Astrocyte of the hippocampus (primary cell): Measurements from ENCODE around the gene REG4.
"Not testable (repeated sequence)": the region's sequence is repeated elsewhere in the genome, so short reads cannot be mapped to it uniquely, and the experiment has no call there.

Experiments used
- DNase-seq: peaks from one replicate; pipeline ENCODE4 v3.0.0; 2011; ENCODE audit warnings: low read depth, low spot score

The REG4 gene

GRCh38 chr1:119811387-119811786 lies at the start of gene REG4:
Gene REG4, minus strand, starts transcription at chr1:119811460. Its CDS starts 2,691 bp downstream, at chr1:119808769.
- no peak for DNase-seq

- peak; percentile 41 for DNase-seq
Measured at GRCh38 chr1:119859647-119860046, 48.4 kb upstream of the REG4 start.

GRCh38 chr1:119858556-119859214 lies 47.4 kb upstream of the REG4 start:
- DNase-seq, result not testable (repeated sequence)

GRCh38 chr1:119858126-119858525 lies 46.9 kb upstream of the REG4 start:
- no peak for DNase-seq

GRCh38 chr1:119853155-119853554 lies 41.9 kb upstream of the REG4 start:
- DNase-seq, result no peak

GRCh38 chr1:119844206-119844605 lies 32.9 kb upstream of the REG4 start:
- not testable (repeated sequence) for DNase-seq

GRCh38 chr1:119841306-119841705 lies 30.0 kb upstream of the REG4 start:
- DNase-seq, result no peak

GRCh38 chr1:119840745-119841144 lies 29.5 kb upstream of the REG4 start:
- DNase-seq, result no peak

GRCh38 chr1:119838236-119838635 lies 27.0 kb upstream of the REG4 start:
- no peak for DNase-seq

- no peak for DNase-seq
Measured at GRCh38 chr1:119834990-119835389, 23.7 kb upstream of the REG4 start.

GRCh38 chr1:119831027-119831426 lies 19.8 kb upstream of the REG4 start:
- DNase-seq, result no peak

- DNase-seq, result no peak
Measured at GRCh38 chr1:119829625-119830024, 18.4 kb upstream of the REG4 start.

- DNase-seq, result not testable (repeated sequence)
Measured at GRCh38 chr1:119829006-119829405, 17.7 kb upstream of the REG4 start.

- no peak for DNase-seq
Measured at GRCh38 chr1:119828266-119828665, 17.0 kb upstream of the REG4 start.

GRCh38 chr1:119827010-119827409 lies 15.8 kb upstream of the REG4 start:
- no peak for DNase-seq

GRCh38 chr1:119822406-119822805 lies 11.1 kb upstream of the REG4 start:
- DNase-seq, result no peak

GRCh38 chr1:119818181-119818580 lies 6.9 kb upstream of the REG4 start:
- DNase-seq, result no peak

GRCh38 chr1:119816407-119816806 lies 5.1 kb upstream of the REG4 start:
- no peak for DNase-seq

GRCh38 chr1:119815928-119816327 lies 4.7 kb upstream of the REG4 start:
- no peak for DNase-seq

GRCh38 chr1:119815361-119815760 lies 4.1 kb upstream of the REG4 start:
- DNase-seq, result peak; percentile 54

- no peak for DNase-seq
Measured at GRCh38 chr1:119814288-119814687, 3.0 kb upstream of the REG4 start.

- DNase-seq, result no peak
Measured at GRCh38 chr1:119811985-119812557, 811 bp upstream of the REG4 start.

GRCh38 chr1:119808972-119809550 lies 2.2 kb downstream of the REG4 start:
- peak; percentile 85 for DNase-seq
